Motor neuron (in vitro differentiated cells): ENCODE measurements around the gene BTBD9. TPM values are rescaled to one million over a fixed set of nuclear protein-coding genes. Genes with fewer than 3 reads are reported as not detected.

ENCODE experiments used
- ATAC-seq, 8 experiments: fragments of 200-7000 bp; cut with Tn5 transposase; replicated peaks in 6 of 8; 2 replicates each; pipeline ENCODE4 v1.8.0; 2021; ENCODE audit warnings: mild to moderate bottlenecking in 8 of 8, moderate library complexity in 8 of 8
- H3K27ac ChIP-seq, 2 donors: fragments of 250-450 bp; sonication (Bioruptor Pico); 2 replicates each; pipeline ENCODE4 v1.9.0; 2021; ENCODE audit warnings: antibody characterized with exemption in 2 of 2, mild to moderate bottlenecking in 2 of 2, moderate library complexity in 1 of 2
- H3K4me1 ChIP-seq, 2 donors: fragments of 250-450 bp; sonication (Bioruptor Pico); replicated peaks in 1 of 2; 2 replicates each; pipeline ENCODE4 v1.6.1; 2021; ENCODE audit warnings: antibody characterized with exemption in 2 of 2, mild to moderate bottlenecking in 2 of 2, moderate library complexity in 1 of 2
- H3K4me3 ChIP-seq, 5 donors: fragments of 250-450 bp; sonication (Bioruptor Pico); 2 replicates each; pipeline ENCODE4 v1.9.0; 2021; ENCODE audit warnings: antibody characterized with exemption in 5 of 5, mild to moderate bottlenecking in 5 of 5, moderate library complexity in 4 of 5
- WGBS, 10 experiments: fragments of 450-650 bp; shearing (Covaris generic); methylation state at CpG; one replicate each; pipeline ENCODE4 v1.0.0; 2022; 5-methylcytosine and 5-hydroxymethylcytosine counted together
- in situ Hi-C, 9 experiments: fragments of 400-800 bp; cut with MboI; loops; one replicate each; pipeline ENCODE4 v1.15.0; 2021; ENCODE audit warnings: low sequenced_read_pairs in 9 of 9, low pct_unique_long_range_greater_than_20kb in 2 of 9; ENCODE audit not compliant: unreplicated experiment in 9 of 9
- total RNA-seq, 8 experiments: library from RNA; unstranded; fragments of 300-600 nt; gene quantifications; 2 replicates each; pipeline versions ENCODE4 v1.2.3 to v1.2.4, GENCODE V29; 2022

The BTBD9 gene
- total RNA-seq, 8 experiments from 2014 or later: 3.8 to 13.0 (median 9.0) TPM

DNA sequence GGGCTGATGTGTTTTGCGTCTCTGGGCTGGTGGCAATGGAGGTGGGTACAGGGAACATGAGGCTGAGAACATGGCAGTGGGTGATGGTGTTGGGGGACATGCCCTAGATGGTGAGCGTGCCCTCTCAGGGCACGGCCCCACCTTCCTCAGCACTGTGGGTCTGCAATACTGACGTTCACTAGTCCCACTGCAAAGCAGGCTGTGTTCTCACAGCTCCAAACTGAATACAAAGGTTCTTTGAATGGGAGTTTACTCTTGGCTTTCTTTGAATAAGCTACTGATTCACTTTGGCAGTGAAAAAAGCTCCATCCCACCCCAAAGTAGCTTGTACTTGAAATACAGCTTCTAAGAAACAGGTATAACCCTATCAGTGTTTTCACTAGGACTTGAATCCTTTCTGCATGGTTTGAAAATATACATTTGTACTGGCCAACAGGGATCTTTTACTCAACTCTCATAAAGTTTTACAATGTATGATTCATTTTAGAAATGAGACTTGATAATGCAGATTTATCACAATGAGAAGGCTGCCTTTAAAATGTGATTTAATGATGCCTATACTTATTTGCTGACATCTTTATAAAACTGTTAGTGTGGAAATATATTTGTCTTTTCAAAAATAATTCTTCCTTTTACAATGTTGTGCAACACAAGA, 419.5 kb downstream of the BTBD9 start:
- Histone ChIP-seq H3K27ac (no peak overlapping the region), H3K4me3 (no peak overlapping the region), H3K4me1 (peaks cover 12 to 19% of the 10 kb centered on the region in 2 donors)
- ATAC-seq: peak in 1 of 8 experiments; percentile 58
- WGBS, 10 experiments: 40 to 100% (median 83%) methylated on average over 1 to 3 of the region's 4 CpGs; no CpG with 5 or more reads in 3 of the 10 experiments
- in situ Hi-C loops: no loop called here

DNA sequence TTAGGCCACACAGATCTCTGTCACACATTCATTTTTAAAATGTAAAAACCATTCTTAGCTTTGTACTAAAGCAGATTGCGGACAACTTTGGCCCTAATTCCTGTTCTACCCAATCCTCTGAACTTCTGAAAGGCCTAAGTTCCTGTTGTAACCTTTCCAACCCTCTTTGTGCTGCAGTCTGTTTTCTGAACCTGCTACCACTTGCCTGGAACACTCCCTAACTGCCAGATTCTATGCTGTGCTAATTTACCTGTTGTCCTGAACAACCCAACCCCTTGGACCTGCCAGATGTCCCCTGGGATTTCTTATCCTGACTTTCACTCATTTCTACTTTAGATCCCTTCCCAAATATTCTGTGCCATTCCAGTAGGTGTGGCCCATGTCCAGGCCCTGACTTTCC, 421.5 kb downstream of the BTBD9 start:
- ATAC-seq: no peak
- Histone ChIP-seq H3K4me1 (peaks cover 31 to 35% of the 10 kb centered on the region in 2 donors), H3K27ac (no peak overlapping the region), H3K4me3 (no peak overlapping the region)
- 92 to 100% (median 100%) methylated on average over 1 of the region's 1 CpG; no CpG with 5 or more reads in 3 of the 10 experiments for WGBS, 10 experiments
- in situ Hi-C loops: no loop called here

DNA sequence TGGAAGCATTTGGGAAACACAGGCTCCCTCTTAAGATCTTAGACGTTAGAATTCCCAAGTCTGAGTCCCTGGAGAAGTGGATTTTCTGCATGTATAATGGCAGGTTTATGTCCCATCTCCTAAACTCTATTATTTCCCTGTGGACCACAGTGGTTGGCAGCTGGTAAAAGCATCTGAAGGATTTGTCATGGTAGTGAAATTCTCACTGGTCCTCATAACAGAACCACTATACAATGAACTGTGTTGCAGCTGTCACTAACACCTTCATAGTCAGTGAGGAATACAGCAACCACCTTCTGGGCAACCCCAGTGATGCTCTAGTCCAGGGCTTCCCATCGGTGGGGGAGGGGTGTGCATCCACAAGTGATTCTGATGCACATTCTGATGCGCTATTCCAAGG, 423.3 kb downstream of the BTBD9 start:
- ATAC-seq: no peak
- 40 to 100% (median 88%) methylated on average over 1 to 2 of the region's 3 CpGs; no CpG with 5 or more reads in 4 of the 10 experiments for WGBS, 10 experiments
- H3K4me1 ChIP-seq: peaks cover 47 to 51% of the 10 kb centered on the region in 2 donors
- in situ Hi-C loops: no loop called here
- H3K27ac ChIP-seq: no peak overlapping the region
- H3K4me3 ChIP-seq: no peak overlapping the region

DNA sequence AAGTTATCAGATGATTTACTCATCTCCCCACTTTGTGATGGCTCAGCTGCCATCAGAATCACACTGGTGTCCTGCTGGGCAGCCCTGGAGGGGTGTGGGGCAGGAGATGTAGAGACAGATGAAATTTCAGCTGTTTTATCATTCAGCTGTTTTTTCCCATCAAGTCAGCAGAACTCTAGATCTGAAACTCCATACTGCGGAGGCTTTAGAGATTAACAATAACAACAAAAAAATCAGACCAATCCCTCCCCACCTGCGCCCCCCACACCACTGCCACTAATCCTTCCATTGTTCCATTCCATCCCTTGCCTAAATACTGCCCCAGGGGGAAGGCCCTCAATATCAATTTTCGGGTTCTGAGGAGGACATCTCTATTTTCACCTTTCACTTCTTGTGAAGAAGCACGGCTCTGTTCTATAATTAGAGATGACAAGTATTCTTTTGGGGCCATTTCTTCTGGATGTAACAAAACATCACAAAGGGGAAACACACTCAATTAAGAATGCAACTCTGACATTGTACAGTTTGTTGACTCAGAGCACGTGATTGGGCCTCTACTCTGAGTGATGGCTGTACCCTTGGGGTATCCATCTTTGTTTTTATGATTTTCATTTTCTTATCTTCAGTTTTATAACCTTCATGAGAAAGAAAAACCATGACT, 423.9 kb downstream of the BTBD9 start:
- Histone ChIP-seq H3K4me3 (no peak overlapping the region), H3K27ac (no peak overlapping the region), H3K4me1 (peaks cover 46 to 49% of the 10 kb centered on the region in 2 donors)
- ATAC-seq: no peak
- in situ Hi-C loops: no loop called here
- 60 to 100% (median 95%) methylated on average over 1 to 5 of the region's 5 CpGs for WGBS, 10 experiments

DNA sequence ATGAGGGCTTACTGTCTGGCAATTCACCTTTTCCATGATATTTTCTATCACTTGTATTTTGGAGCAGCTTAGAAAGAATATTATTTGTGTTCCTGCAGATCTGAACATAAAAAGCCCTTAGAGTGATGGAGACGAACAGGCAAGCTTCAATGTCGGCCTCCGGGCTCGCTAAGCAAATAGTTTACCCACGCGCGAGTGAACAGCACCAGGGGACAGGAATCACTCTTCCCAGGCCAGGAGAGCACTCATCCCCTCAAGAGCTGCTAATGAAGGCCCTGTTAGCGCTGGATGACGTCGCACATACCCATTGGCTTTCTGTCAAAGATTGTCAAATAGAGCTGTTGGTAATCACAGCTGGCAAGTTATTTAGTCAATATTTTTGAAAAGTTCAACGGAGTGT, 424.5 kb downstream of the BTBD9 start:
- Histone ChIP-seq H3K4me1 (peaks cover 45 to 46% of the 10 kb centered on the region in 2 donors), H3K27ac (no peak overlapping the region), H3K4me3 (no peak overlapping the region)
- peak in 5 of 8 experiments; percentile 9 to 45 (median 39) for ATAC-seq
- in situ Hi-C loops: no loop called here
- 38 to 77% (median 69%) methylated on average over 3 to 10 of the region's 11 CpGs; no CpG with 5 or more reads in 2 of the 10 experiments for WGBS, 10 experiments

DNA sequence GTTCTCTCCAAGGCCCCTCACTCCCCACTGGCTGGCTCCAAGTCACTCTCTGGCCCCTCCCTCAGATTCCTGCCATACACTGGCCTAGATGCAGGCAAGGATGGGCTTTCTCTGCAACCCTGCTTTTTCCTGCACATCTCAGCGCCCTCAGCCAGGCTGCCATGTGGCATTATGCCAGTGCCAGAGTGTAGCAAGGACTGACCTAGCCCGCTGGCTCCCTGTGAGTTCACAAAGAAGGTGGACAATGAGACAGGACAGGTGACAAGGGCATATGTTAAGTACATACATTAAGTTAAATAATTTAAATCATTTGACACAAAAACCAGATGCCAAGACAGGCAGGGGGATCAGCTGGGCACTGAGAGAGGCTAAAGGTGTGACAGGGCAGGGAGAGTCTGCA, 425.6 kb downstream of the BTBD9 start:
- Histone ChIP-seq H3K4me1 (peaks cover 53% of the 10 kb centered on the region in 2 donors), H3K27ac (peak overlapping the region in 1 of 2 donors; percentile 43), H3K4me3 (no peak overlapping the region)
- WGBS, 10 experiments: 60 to 100% (median 100%) methylated on average over 1 to 2 of the region's 2 CpGs; no CpG with 5 or more reads in 5 of the 10 experiments
- in situ Hi-C loops: no loop called here
- no peak for ATAC-seq

DNA sequence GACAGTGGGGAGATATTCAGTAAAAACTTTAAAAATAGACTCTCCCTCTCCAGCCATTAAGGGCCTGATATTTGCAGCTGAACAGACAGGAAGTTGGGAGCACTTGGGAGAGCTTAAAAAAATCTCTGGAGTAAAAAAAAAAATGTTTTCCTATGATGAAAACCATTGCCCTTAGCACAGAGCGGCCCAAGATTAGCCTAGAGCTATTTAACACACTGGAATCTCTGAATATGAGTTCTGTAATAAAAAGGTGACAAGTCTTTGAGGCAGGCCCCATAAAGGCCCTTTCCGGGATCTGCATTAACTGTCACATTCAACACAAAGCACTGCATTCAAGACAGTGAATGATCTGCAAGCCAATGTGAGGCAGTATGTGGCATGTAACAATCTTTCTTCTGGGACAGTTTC, 426.5 kb downstream of the BTBD9 start:
- 40 to 100% (median 76%) methylated on average over 1 to 2 of the region's 2 CpGs; no CpG with 5 or more reads in 2 of the 10 experiments for WGBS, 10 experiments
- peaks cover 57 to 60% of the 10 kb centered on the region in 2 donors for H3K4me1 ChIP-seq
- in situ Hi-C loops: no loop called here
- H3K27ac ChIP-seq: peak overlapping the region; percentile 0 to 22
- H3K4me3 ChIP-seq: no peak overlapping the region
- peak in 1 of 8 experiments; percentile 37 for ATAC-seq

DNA sequence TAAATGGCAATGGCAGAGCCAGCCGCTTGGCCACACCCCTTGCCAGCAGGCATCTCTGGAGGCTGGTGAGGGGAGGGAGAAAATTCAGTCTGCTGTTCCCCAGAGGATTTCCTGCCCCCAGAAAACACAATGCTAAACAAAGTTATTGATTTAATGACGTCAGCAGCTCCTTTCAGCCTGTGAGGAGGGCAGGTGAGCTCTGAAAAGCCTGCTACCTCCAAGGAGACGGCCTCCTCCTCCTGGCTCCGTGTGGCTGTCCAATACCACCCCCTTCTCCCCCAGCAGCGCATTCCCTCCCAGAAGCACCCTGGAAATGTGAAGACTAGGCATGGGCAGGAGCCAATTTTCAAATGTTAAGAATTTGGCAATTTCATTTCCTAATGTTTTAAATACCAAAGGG, 427.1 kb downstream of the BTBD9 start:
- no peak overlapping the region for H3K4me3 ChIP-seq
- WGBS, 10 experiments: 0 to 100% (median 25%) methylated on average over 1 to 2 of the region's 5 CpGs; no CpG with 5 or more reads in 6 of the 10 experiments
- H3K4me1 ChIP-seq: peaks cover 59 to 67% of the 10 kb centered on the region in 2 donors
- peak in 5 of 8 experiments; percentile 89 to 92 (median 91) for ATAC-seq
- in situ Hi-C loops: no loop called here
- peak overlapping the region; percentile 0 to 44 for H3K27ac ChIP-seq

DNA sequence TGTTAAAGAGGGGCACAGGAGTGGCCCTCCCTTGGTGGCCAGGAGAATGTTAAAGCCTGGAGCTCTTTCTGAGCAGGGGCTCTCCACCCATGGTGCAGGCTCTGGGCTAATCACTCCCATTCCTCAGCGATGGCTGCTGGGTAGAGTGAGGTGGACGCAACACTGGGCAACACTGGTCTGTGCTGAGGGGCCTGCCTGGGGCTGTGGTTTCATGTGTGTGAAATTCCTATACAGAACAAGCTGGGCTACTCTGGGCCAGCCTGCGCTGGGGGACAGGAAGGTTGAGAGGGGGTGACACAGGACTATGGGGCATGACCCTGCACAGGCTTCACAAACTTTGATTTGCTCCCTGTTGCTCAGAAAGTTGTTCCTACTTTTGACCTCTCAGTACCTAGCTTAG, 427.6 kb downstream of the BTBD9 start:
- in situ Hi-C loops: no loop called here
- ATAC-seq: peak in 5 of 8 experiments; percentile 13 to 52 (median 32)
- Histone ChIP-seq H3K4me3 (no peak overlapping the region), H3K4me1 (peaks cover 59 to 67% of the 10 kb centered on the region in 2 donors), H3K27ac (peak overlapping the region; percentile 0 to 44)
- 80 to 100% (median 92%) methylated on average over 1 to 2 of the region's 3 CpGs; no CpG with 5 or more reads in 6 of the 10 experiments for WGBS, 10 experiments

DNA sequence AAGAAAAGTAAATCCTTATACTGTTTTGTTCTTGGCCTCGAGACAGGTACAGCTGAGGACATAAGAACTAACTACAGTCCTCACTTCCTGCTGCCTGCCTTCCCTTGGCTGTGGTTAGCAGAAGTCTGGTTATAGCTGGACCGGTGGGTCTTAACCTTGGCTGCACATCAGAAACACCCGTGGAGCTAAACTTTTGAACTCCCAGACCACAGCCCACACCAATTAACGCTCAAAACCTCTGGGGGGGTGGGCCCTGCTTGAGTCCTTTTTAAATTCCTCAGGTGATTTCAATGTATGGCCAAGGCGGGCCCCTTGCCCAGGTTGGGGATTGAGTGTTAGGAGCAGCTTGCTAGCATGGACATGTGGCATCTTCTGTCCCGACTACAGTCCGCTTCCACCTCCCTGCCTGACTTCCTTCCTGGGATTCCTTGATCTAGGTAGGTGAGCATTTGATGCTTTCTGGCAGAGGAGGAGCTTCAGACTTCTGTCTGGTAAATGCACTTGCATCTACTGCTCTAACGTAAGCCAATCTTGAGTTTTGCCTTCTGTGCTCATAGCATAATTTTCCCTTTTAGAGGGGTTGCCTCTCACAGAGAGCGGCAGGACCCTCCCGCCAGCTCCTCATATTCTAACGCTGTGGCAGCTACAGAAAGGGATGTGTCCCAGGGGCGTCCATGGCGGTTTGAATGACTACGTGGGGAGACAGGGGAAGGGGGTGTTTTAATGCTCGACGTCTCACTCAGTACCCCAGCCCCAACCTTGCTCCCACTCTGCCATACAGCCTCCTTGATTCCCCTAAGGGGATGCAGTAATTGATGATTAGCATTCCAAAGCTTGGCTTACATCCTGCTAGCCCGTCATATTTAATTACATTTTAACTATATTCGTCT, 430.1 kb downstream of the BTBD9 start:
- ATAC-seq: peak in 3 of 8 experiments; percentile 10 to 23 (median 22)
- 28 to 84% (median 67%) methylated on average over 1 to 10 of the region's 18 CpGs for WGBS, 10 experiments
- Histone ChIP-seq H3K4me3 (no peak overlapping the region), H3K4me1 (peaks cover 52 to 53% of the 10 kb centered on the region in 2 donors), H3K27ac (peak overlapping the region in 1 of 2 donors; percentile 52)
- in situ Hi-C loops: no loop called here

DNA sequence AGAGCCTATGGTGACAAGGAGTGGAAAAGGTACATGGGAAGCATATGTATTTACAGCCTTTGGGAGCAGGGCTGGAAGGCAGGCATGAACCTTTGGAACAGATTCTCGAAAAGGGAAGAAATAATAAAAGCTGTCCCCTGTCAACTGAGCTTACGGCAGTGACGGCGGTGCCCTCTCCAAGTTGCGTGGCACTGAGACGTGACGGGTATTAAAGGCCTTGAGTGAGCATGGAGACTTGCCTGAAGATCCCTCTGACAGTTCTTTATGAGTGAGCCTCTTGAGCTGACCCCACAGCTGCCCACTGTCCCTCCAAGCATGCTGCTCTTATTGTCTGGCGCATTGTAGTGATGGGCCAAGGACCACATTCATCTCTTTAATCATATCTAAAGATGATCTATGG, 431.7 kb downstream of the BTBD9 start:
- H3K4me1 ChIP-seq: peaks cover 36 to 46% of the 10 kb centered on the region in 2 donors
- no peak overlapping the region for H3K4me3 ChIP-seq
- ATAC-seq: no peak
- WGBS, 10 experiments: 75 to 100% (median 87%) methylated on average over 1 to 5 of the region's 8 CpGs; no CpG with 5 or more reads in 2 of the 10 experiments
- in situ Hi-C loops: no loop called here
- no peak overlapping the region for H3K27ac ChIP-seq

DNA sequence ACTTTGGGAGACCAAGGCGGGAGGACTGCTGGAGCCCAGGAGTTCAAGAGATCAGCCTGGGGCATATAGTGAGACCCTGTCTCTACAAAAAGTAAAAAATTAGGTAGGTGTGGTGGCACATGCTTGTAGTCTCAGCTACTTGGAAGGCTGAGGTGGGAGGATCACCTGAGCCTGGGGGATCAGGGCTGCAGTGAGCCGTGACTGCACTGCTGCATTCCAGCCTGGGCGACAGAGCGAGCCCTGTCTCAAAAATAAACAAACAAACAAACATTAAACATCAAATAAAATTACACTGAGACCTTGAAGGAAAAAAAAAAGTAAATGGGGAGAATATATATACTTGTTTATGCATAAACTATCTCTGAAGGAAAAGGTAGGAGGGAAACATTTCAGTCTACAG, 432.4 kb downstream of the BTBD9 start:
- H3K27ac ChIP-seq: no peak overlapping the region
- in situ Hi-C loops: no loop called here
- 82 to 100% (median 98%) methylated on average over 1 to 4 of the region's 4 CpGs for WGBS, 10 experiments
- no peak overlapping the region for H3K4me3 ChIP-seq
- H3K4me1 ChIP-seq: peaks cover 30 to 39% of the 10 kb centered on the region in 2 donors
- ATAC-seq: no peak
